IMR-90 (cell line): Measurements from ENCODE around the gene EHBP1L1. TPM values are rescaled to one million over a fixed set of nuclear protein-coding genes. Genes with fewer than 3 reads are reported as not detected.

Experiments
- ATAC-seq: fragments of 200-7000 bp; cut with Tn5 transposase; 2 replicates; pipeline ENCODE4 v1.9.1; 2020; ENCODE audit warnings: low read depth, mild to moderate bottlenecking, moderate library complexity
- BruUV-seq: library from RNA; stranded (reverse); fragments of 400-500 nt; replicated peaks from 2 replicates; lab custom pipeline; 2021; lab: Mats Ljungman, UMichigan
- CTCF ChIA-PET: fragments of 300-600 bp; formaldehyde crosslinking; extraction: SDS; loops from one replicate; lab custom pipeline; 2021; ENCODE audit warnings: antibody characterized with exemption; lab: Yijun Ruan, JAX
- POLR2A ChIA-PET: fragments of 300-600 bp; sonication (Branson Sonifier 250); formaldehyde crosslinking; loops from one replicate; lab custom pipeline; 2022; ENCODE audit warnings: antibody characterized with exemption; ENCODE audit not compliant: unreplicated experiment; lab: Charles Lee
- DNase-seq: peaks from one replicate; pipeline ENCODE4 v3.0.0; 2013
- H2AFZ ChIP-seq: replicated peaks from 2 replicates; pipeline ENCODE3; 2013; ENCODE audit warnings: low read length, mild to moderate bottlenecking; ENCODE audit not compliant: poor library complexity
- H2AK5ac ChIP-seq: 2 replicates; pipeline ENCODE4 v1.6.1; 2013; ENCODE audit warnings: low read depth, low read length, inconsistent platforms
- H2AK9ac ChIP-seq: replicated peaks from 2 replicates; pipeline ENCODE3; 2013; ENCODE audit warnings: mild to moderate bottlenecking, low read depth, low read length, moderate library complexity; ENCODE audit not compliant: poor library complexity
- H2BK120ac ChIP-seq: 2 replicates; pipeline ENCODE4 v1.6.1; 2013; ENCODE audit warnings: low read depth, low read length, inconsistent platforms
- H2BK15ac ChIP-seq: 3 replicates; pipeline ENCODE4 v1.6.1; 2013; ENCODE audit warnings: low read depth, low read length, inconsistent platforms
- H2BK20ac ChIP-seq: 2 replicates; pipeline ENCODE4 v1.6.1; 2013; ENCODE audit warnings: low read depth, mild to moderate bottlenecking, inconsistent platforms, low read length, moderate library complexity
- H2BK5ac ChIP-seq: 2 replicates; pipeline ENCODE4 v1.6.1; 2013; ENCODE audit warnings: mild to moderate bottlenecking, low read depth, low read length, inconsistent platforms; ENCODE audit not compliant: poor library complexity, severe bottlenecking
- H3K14ac ChIP-seq: replicated peaks from 2 replicates; pipeline ENCODE4 v1.6.1; 2013; ENCODE audit warnings: low read depth, low read length, inconsistent platforms
- H3K18ac ChIP-seq: 2 replicates; pipeline ENCODE4 v1.6.1; 2013; ENCODE audit warnings: low read depth, low read length, control low read depth
- H3K23ac ChIP-seq: 2 replicates; pipeline ENCODE4 v1.6.1; 2013; ENCODE audit warnings: low read depth, low read length, inconsistent platforms
- H3K27ac ChIP-seq: 2 replicates; pipeline ENCODE4 v1.5.1; 2013; ENCODE audit warnings: mild to moderate bottlenecking, control low read depth, low read length; ENCODE audit not compliant: insufficient read depth
- H3K27me3 ChIP-seq: 2 replicates; pipeline ENCODE4 v1.6.1; 2013; ENCODE audit warnings: low read length; ENCODE audit not compliant: control insufficient read depth, insufficient read depth
- H3K36me3 ChIP-seq: 2 replicates; pipeline ENCODE4 v1.6.1; 2013; ENCODE audit warnings: low read length, mixed read lengths; ENCODE audit not compliant: control insufficient read depth, insufficient read depth
- H3K4ac ChIP-seq: 2 replicates; pipeline ENCODE4 v1.6.1; 2013; ENCODE audit warnings: low read depth, low read length, inconsistent platforms
- H3K4me1 ChIP-seq: 2 replicates; pipeline ENCODE4 v1.6.1; 2013; ENCODE audit warnings: low read length, mixed read lengths; ENCODE audit not compliant: control insufficient read depth, insufficient read depth
- H3K4me2 ChIP-seq: 2 replicates; pipeline ENCODE4 v1.6.1; 2013; ENCODE audit warnings: low read depth, mild to moderate bottlenecking, control low read depth, low read length, moderate library complexity
- H3K4me3 ChIP-seq: 2 replicates; pipeline ENCODE4 v1.5.1; 2013; ENCODE audit warnings: low read depth, mild to moderate bottlenecking, control low read depth, low read length, moderate library complexity; ENCODE audit not compliant: insufficient read depth
- H3K56ac ChIP-seq: 2 replicates; pipeline ENCODE4 v1.6.1; 2013; ENCODE audit warnings: low read length, inconsistent platforms; ENCODE audit not compliant: insufficient read depth; ENCODE audit errors: extremely low read depth
- H3K79me1 ChIP-seq, 2 experiments: 2 replicates each; pipeline ENCODE4 v1.6.1; 2013; ENCODE audit warnings: low read length in 2 of 2, inconsistent platforms in 1 of 2, low read depth in 1 of 2
- H3K9ac ChIP-seq: 2 replicates; pipeline ENCODE4 v1.6.1; 2013; ENCODE audit warnings: low read depth, low read length, control low read depth
- H3K9me1 ChIP-seq: 2 replicates; pipeline ENCODE4 v1.6.1; 2013; ENCODE audit warnings: low read length, inconsistent platforms; ENCODE audit not compliant: insufficient read depth
- H3K9me3 ChIP-seq: 2 replicates; pipeline ENCODE4 v1.6.1; 2013; ENCODE audit warnings: low read length; ENCODE audit not compliant: control insufficient read depth, insufficient read depth
- H4K20me1 ChIP-seq: 2 replicates; pipeline ENCODE4 v1.6.1; 2013; ENCODE audit warnings: low read length, inconsistent platforms; ENCODE audit not compliant: insufficient read depth
- H4K5ac ChIP-seq: 2 replicates; pipeline ENCODE4 v1.6.1; 2013; ENCODE audit warnings: mild to moderate bottlenecking, low read depth, low read length, control low read depth
- H4K8ac ChIP-seq, 2 experiments: 2 replicates each; pipeline ENCODE4 v1.6.1; 2013; ENCODE audit warnings: low read depth in 2 of 2, low read length in 2 of 2, control low read depth in 1 of 2, inconsistent platforms in 1 of 2
- H4K91ac ChIP-seq: 2 replicates; pipeline ENCODE4 v1.6.1; 2013; ENCODE audit warnings: low read depth, low read length, inconsistent platforms; ENCODE audit not compliant: insufficient read depth
- BHLHE40 ChIP-seq: fragments of 150-350 bp; IDR thresholded peaks from 2 replicates; pipeline ENCODE4 v1.6.1; 2016; ENCODE audit warnings: mild to moderate bottlenecking, low read depth, low read length
- CEBPB ChIP-seq: IDR thresholded peaks from 2 replicates; pipeline ENCODE4 v1.6.1; 2012; ENCODE audit warnings: low read depth, low read length, improper control_type of control experiment
- CHD1 ChIP-seq: IDR thresholded peaks from 2 replicates; pipeline ENCODE4 v1.6.1; 2012; ENCODE audit warnings: low read depth, low read length, improper control_type of control experiment
- ELK1 ChIP-seq: fragments of 150-350 bp; IDR thresholded peaks from 2 replicates; pipeline ENCODE4 v1.6.1; 2016; ENCODE audit warnings: low read depth, mild to moderate bottlenecking, low read length, moderate library complexity, borderline replicate concordance
- FOS ChIP-seq: fragments of 150-350 bp; IDR thresholded peaks from 2 replicates; pipeline ENCODE4 v1.6.1; 2016; ENCODE audit warnings: low read depth, low read length
- MAFK ChIP-seq: IDR thresholded peaks from 2 replicates; pipeline ENCODE4 v1.6.1; 2012; ENCODE audit warnings: low read depth, low read length, improper control_type of control experiment
- MAZ ChIP-seq: IDR thresholded peaks from 2 replicates; pipeline ENCODE4 v1.6.1; 2012; ENCODE audit warnings: low read depth, mild to moderate bottlenecking, low read length, improper control_type of control experiment, moderate library complexity, borderline replicate concordance
- MXI1 ChIP-seq: IDR thresholded peaks from 2 replicates; pipeline ENCODE4 v1.6.1; 2012; ENCODE audit warnings: low read depth, mild to moderate bottlenecking, low read length, moderate library complexity, borderline replicate concordance
- NFE2L2 ChIP-seq: fragments of 150-350 bp; IDR thresholded peaks from 2 replicates; pipeline ENCODE4 v1.6.1; 2016; ENCODE audit warnings: low read depth, mild to moderate bottlenecking, low read length
- POLR2A ChIP-seq: IDR thresholded peaks from 2 replicates; pipeline ENCODE4 v1.6.1; 2012; ENCODE audit warnings: mild to moderate bottlenecking, low read depth, low read length
- RAD21 ChIP-seq: IDR thresholded peaks from 2 replicates; pipeline ENCODE4 v1.6.1; 2012; ENCODE audit warnings: low read length, improper control_type of control experiment
- RCOR1 ChIP-seq: IDR thresholded peaks from 2 replicates; pipeline ENCODE4 v1.6.1; 2012; ENCODE audit warnings: mild to moderate bottlenecking, low read length, improper control_type of control experiment; ENCODE audit not compliant: insufficient replicate concordance
- RFX5 ChIP-seq: IDR thresholded peaks from 2 replicates; pipeline ENCODE4 v1.8.0; 2012; ENCODE audit warnings: low read depth, mild to moderate bottlenecking, low read length, moderate library complexity
- SMC3 ChIP-seq: fragments of 150-350 bp; IDR thresholded peaks from 2 replicates; pipeline ENCODE4 v1.6.1; 2016; ENCODE audit warnings: low read depth, mild to moderate bottlenecking, antibody characterized with exemption, low read length, moderate library complexity
- WGBS, 2 experiments: methylation state at CpG; one replicate each; pipeline versions ENCODE4 v1.1.5 to v1.1.7; 2013; ENCODE audit warnings: missing lambda C conversion rate in 2 of 2; ENCODE audit not compliant: insufficient read length in 1 of 2; ENCODE audit errors: extremely low coverage in 2 of 2; 5-methylcytosine and 5-hydroxymethylcytosine counted together
- dilution Hi-C: fragments of 300-500 bp; cut with HindIII; formaldehyde crosslinking; loops from one replicate; pipeline ENCODE4 v1.14.3; 2018; ENCODE audit warnings: low sequenced_read_pairs; ENCODE audit not compliant: unreplicated experiment
- in situ Hi-C: fragments of 300-500 bp; cut with MboI; formaldehyde crosslinking; loops from 3 replicates; pipeline ENCODE4 v1.14.3; 2019; ENCODE audit warnings: low sequenced_read_pairs, inconsistent platforms, mixed read lengths
- intact Hi-C: fragments of 100-400 bp; cut with micrococcal nuclease; formaldehyde crosslinking; loops from 2 replicates; pipeline ENCODE4 v1.10.0; 2022
- polyA plus RNA-seq, 3 experiments: library from polyadenylated mRNA; depleted of rRNA; stranded (reverse); fragments of >200 nt; gene quantifications; 2 replicates each; pipeline ENCODE4 v1.2.3, GENCODE V29; 2012; ENCODE audit warnings: low replicate concordance in 1 of 3
- total RNA-seq: library from RNA; depleted of rRNA; stranded (reverse); fragments of >200 nt; gene quantifications from 2 replicates; pipeline ENCODE4 v1.2.3, GENCODE V29; 2012
- TF ChIP-seq, protein P1 (sequence below): fragments of 150-350 bp; IDR thresholded peaks from 2 replicates; pipeline ENCODE4 v1.6.1; 2017; ENCODE audit warnings: mild to moderate bottlenecking, antibody characterized with exemption, low read length, low read depth
- TF ChIP-seq, protein P2 (sequence below): conservative IDR thresholded peaks from 2 replicates; pipeline ENCODE4 v1.5.1; 2012; ENCODE audit warnings: mild to moderate bottlenecking, low read depth, low read length, improper control_type of control experiment

EHBP1L1 gene
- total and polyA plus RNA-seq, 2 of the 4 experiments (the other 2 are of a cell fraction) = 10.0 to 27.4 TPM

DNA sequence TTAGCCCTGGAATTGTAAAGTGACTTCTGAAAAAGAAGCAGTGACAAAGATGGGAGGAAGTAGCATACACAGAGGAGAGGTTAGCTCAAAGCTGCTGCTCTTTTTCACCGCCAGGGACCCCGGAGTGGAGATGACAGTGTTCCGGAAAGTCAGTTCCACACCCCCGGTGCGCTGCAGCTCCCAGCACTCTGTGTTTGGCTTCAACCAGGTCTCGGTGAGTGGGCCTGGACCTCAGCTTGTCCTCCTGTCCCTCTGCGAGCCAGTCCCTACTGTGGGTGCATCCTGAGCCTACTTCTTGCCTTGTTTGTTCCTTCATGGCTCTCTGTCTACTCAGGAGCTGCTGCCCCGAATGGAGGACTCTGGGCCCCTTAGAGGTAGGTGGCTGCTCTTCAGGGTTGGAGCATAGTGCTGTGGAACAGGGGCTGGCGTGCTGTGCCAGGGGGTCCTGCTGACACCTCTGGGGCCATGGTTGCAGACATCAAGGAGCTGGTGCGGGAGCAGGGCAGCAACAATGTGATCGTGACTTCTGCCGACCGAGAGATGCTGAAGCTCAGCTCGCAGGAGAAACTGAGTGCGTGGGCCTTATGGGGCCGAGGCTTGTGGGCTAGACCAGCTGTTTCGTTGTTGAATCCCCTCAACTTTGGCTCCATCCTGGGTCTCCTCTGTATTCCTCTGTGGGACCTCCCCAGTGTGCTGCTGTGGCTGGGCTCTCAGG, 41.4 kb downstream of the EHBP1L1 start:
- BruUV-seq = no TSS peak
- Histone ChIP-seq H2AFZ (no peak overlapping the region), H3K4ac (no peak overlapping the region), H3K4me3 (no peak overlapping the region), H4K20me1 (peaks cover 21% of the 10 kb centered on the region), H2BK15ac (no peak overlapping the region), H2BK120ac (no peak overlapping the region), H2AK9ac (peak overlapping the region; percentile 45), H3K18ac (no peak overlapping the region), H4K5ac (no peak overlapping the region), H3K14ac (no peak overlapping the region), H3K23ac (no peak overlapping the region), H3K79me1 (peaks cover 7 to 55% of the 10 kb centered on the region in 2 experiments), H3K9me3 (no peaks in the 10 kb centered on the region), H2BK5ac (no peak overlapping the region), H3K9ac (no peak overlapping the region), H3K4me1 (peaks cover 13% of the 10 kb centered on the region), H2BK20ac (no peak overlapping the region), H4K8ac (no peak overlapping the region), H4K91ac (no peak overlapping the region), H3K56ac (no peak overlapping the region), H3K4me2 (no peak overlapping the region; the same call in 1 of the 2 replicates), H2AK5ac (no peak overlapping the region), H3K9me1 (0 out of 2 replicates have a peak, but pooled peaks cover 9% of the 10 kb centered on the region), H3K27ac (no peak overlapping the region), H3K27me3 (no peaks in the 10 kb centered on the region), H3K36me3 (peaks cover 40% of the 10 kb centered on the region; the same call in 1 of the 2 replicates)
- DNase-seq (no peak), ATAC-seq (no peak)
- TF ChIP-seq RAD21 (no peak), RFX5 (no peak), MAFK (no peak), FOS (no peak), MAZ (no peak), NFE2L2 (no peak), MXI1 (no peak), POLR2A (no peak), SMC3 (no peak), ELK1 (no peak), CEBPB (no peak), RCOR1 (no peak), CHD1 (no peak), BHLHE40 (no peak)
- TF ChIP-seq, protein P1, sequence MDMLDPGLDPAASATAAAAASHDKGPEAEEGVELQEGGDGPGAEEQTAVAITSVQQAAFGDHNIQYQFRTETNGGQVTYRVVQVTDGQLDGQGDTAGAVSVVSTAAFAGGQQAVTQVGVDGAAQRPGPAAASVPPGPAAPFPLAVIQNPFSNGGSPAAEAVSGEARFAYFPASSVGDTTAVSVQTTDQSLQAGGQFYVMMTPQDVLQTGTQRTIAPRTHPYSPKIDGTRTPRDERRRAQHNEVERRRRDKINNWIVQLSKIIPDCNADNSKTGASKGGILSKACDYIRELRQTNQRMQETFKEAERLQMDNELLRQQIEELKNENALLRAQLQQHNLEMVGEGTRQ = no peak
- TF ChIP-seq, protein P2, sequence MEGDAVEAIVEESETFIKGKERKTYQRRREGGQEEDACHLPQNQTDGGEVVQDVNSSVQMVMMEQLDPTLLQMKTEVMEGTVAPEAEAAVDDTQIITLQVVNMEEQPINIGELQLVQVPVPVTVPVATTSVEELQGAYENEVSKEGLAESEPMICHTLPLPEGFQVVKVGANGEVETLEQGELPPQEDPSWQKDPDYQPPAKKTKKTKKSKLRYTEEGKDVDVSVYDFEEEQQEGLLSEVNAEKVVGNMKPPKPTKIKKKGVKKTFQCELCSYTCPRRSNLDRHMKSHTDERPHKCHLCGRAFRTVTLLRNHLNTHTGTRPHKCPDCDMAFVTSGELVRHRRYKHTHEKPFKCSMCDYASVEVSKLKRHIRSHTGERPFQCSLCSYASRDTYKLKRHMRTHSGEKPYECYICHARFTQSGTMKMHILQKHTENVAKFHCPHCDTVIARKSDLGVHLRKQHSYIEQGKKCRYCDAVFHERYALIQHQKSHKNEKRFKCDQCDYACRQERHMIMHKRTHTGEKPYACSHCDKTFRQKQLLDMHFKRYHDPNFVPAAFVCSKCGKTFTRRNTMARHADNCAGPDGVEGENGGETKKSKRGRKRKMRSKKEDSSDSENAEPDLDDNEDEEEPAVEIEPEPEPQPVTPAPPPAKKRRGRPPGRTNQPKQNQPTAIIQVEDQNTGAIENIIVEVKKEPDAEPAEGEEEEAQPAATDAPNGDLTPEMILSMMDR = no peak
- 94% methylated on average over 12 of the region's 17 CpGs; no CpG with 5 or more reads in 1 of the 2 experiments for WGBS, 2 experiments
- ChIA-PET CTCF (no interaction called here), POLR2A (no interaction called here)
- dilution Hi-C loops (no loop called here), intact Hi-C loops (no loop called here), in situ Hi-C loops (no loop called here)
